ENCODE measurements around the gene DYNC2H1. TPM values are rescaled to one million over a fixed set of nuclear protein-coding genes. Genes with fewer than 3 reads are reported as not detected.

The DYNC2H1 gene
- total RNA-seq, 1 donor from 2014 or later = 61.1 TPM

- no peak overlapping the region for H3K27ac ChIP-seq
- DNase-seq (ENCODE audit: low spot score) = no peak
- Mint-ChIP-seq H3K9me3 (no peaks in the 10 kb centered on the region), H3K27me3 (ENCODE audit: insufficient read depth, low read depth) (peaks cover 2% of the 10 kb centered on the region), H3K27ac (no peak overlapping the region), H3K4me1 (peaks cover 17% of the 10 kb centered on the region), H3K36me3 (no peaks in the 10 kb centered on the region), H3K4me3 (no peak overlapping the region)
- H3F3A ChIP-seq (ENCODE audit: low read depth) = no peaks in the 10 kb centered on the region
- H3K4me1 ChIP-seq = no peaks in the 10 kb centered on the region
- H2AFZ ChIP-seq (replicated peaks) = no peak overlapping the region
- peaks cover 34% of the 10 kb centered on the region for H3K27me3 ChIP-seq
- H3K9ac ChIP-seq = no peak overlapping the region
- no peaks in the 10 kb centered on the region for H3K9me3 ChIP-seq (ENCODE audit: low read depth)
- no peaks in the 10 kb centered on the region for H3K36me3 ChIP-seq
- H3K79me2 ChIP-seq (ENCODE audit: low read depth) = no peaks in the 10 kb centered on the region
- H3K4me2 ChIP-seq = no peak overlapping the region
- TF ChIP-seq EZH2phosphoT487 (IDR thresholded peaks at IDR 0.05) = no peak
- H3K4me3 ChIP-seq = no peak overlapping the region
- no peaks in the 10 kb centered on the region for H4K20me1 ChIP-seq (ENCODE audit: low read depth)
Measured at GRCh38 chr11:103097279-103097678, 11.9 kb upstream of the DYNC2H1 start.

DNA sequence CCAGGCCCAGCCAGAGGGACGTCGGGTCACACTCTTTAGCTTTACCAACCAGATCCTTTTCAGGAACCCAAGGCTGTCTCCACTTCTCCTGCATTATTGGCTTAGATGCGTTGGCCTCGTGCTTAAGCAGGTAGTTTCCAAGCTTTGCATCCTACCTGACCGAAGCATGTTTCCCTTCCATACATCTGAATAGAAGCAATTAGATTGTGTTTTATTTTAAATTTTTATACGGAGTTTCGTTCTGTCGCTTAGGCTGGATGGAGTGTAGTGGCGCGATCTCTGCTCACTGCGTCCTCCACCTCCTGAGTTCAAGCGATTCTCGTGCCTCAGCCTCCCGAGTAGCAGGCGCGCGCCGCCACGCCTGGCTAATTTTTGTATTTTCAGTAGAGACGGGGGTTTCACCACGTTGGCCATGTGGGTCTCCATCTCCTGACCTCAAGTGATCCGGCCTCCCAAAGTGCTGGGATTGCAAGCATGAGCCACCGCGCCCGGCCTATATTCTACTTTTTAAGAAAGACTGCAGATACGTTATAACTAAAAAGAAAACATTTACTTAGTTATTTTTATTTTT, 677 bp downstream of the DYNC2H1 start:
- Mint-ChIP-seq H3K36me3 (peaks cover 9% of the 10 kb centered on the region), H3K27ac (peak overlapping the region; percentile 99), H3K4me1 (peaks cover 32% of the 10 kb centered on the region), H3K9me3 (no peaks in the 10 kb centered on the region), H3K4me3 (peak overlapping the region; percentile 98), H3K27me3 (ENCODE audit: insufficient read depth, low read depth) (peaks cover 2% of the 10 kb centered on the region)
- Histone ChIP-seq H3K9me3 (ENCODE audit: low read depth) (no peaks in the 10 kb centered on the region), H3K79me2 (ENCODE audit: low read depth) (peaks cover 45% of the 10 kb centered on the region), H3K9ac (peak overlapping the region; percentile 25), H3K27me3 (no peaks in the 10 kb centered on the region), H3K27ac (peak overlapping the region; percentile 15), H4K20me1 (ENCODE audit: low read depth) (no peaks in the 10 kb centered on the region), H3K4me3 (peak overlapping the region; percentile 77), H3K4me2 (peak overlapping the region; percentile 93), H3F3A (ENCODE audit: low read depth) (peaks cover 13% of the 10 kb centered on the region), H3K4me1 (peaks cover 17% of the 10 kb centered on the region), H3K36me3 (no peaks in the 10 kb centered on the region), H2AFZ (replicated peaks) (peak overlapping the region; percentile 97)
- peak; percentile 20 for DNase-seq (ENCODE audit: low spot score)
- TF ChIP-seq EZH2 (IDR thresholded peaks at IDR 0.05) (no peak), EZH2phosphoT487 (IDR thresholded peaks at IDR 0.05) (no peak)
- TF ChIP-seq, protein P1, sequence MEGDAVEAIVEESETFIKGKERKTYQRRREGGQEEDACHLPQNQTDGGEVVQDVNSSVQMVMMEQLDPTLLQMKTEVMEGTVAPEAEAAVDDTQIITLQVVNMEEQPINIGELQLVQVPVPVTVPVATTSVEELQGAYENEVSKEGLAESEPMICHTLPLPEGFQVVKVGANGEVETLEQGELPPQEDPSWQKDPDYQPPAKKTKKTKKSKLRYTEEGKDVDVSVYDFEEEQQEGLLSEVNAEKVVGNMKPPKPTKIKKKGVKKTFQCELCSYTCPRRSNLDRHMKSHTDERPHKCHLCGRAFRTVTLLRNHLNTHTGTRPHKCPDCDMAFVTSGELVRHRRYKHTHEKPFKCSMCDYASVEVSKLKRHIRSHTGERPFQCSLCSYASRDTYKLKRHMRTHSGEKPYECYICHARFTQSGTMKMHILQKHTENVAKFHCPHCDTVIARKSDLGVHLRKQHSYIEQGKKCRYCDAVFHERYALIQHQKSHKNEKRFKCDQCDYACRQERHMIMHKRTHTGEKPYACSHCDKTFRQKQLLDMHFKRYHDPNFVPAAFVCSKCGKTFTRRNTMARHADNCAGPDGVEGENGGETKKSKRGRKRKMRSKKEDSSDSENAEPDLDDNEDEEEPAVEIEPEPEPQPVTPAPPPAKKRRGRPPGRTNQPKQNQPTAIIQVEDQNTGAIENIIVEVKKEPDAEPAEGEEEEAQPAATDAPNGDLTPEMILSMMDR (IDR thresholded peaks at IDR 0.05) = no peak

GRCh38 chr11:103110391-103110790, 1.2 kb downstream of the DYNC2H1 start:
- Histone ChIP-seq H3K27ac (no peak overlapping the region), H3K27me3 (no peaks in the 10 kb centered on the region), H3K36me3 (no peaks in the 10 kb centered on the region), H3K9ac (no peak overlapping the region), H3K9me3 (ENCODE audit: low read depth) (no peaks in the 10 kb centered on the region), H4K20me1 (ENCODE audit: low read depth) (no peaks in the 10 kb centered on the region), H3K4me1 (peaks cover 17% of the 10 kb centered on the region), H3K4me3 (peak overlapping the region; percentile 77), H2AFZ (replicated peaks) (peak overlapping the region; percentile 97), H3K4me2 (peak overlapping the region; percentile 93), H3F3A (ENCODE audit: low read depth) (peaks cover 13% of the 10 kb centered on the region), H3K79me2 (ENCODE audit: low read depth) (peaks cover 45% of the 10 kb centered on the region)
- Mint-ChIP-seq H3K4me1 (peaks cover 32% of the 10 kb centered on the region), H3K27ac (no peak overlapping the region), H3K4me3 (peak overlapping the region; percentile 98), H3K36me3 (peaks cover 11% of the 10 kb centered on the region), H3K27me3 (ENCODE audit: insufficient read depth, low read depth) (peaks cover 2% of the 10 kb centered on the region), H3K9me3 (no peaks in the 10 kb centered on the region)
- no peak for DNase-seq (ENCODE audit: low spot score)
- TF ChIP-seq, protein P1 (IDR thresholded peaks at IDR 0.05) = peak; percentile 8
- no peak for TF ChIP-seq EZH2phosphoT487 (IDR thresholded peaks at IDR 0.05)

DNA sequence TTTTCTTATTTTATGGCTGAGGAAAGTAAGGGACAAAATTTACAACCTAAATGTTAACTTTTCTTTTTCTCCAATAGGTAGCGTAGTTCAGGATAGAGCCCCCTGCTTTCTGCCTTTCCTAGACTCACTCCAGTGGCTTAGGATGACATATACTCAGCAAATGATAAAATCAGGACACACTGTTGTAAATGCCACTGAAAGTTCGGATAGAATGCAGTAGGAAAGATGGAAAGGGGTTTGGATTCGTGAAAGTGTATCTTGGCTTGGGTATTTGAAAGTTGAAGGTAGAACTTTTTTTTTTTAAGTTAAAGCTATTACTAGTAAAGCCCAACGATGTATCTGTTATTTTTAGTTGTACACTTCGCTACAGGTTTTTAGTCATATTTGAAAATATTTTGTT, 2.2 kb downstream of the DYNC2H1 start:
- DNase-seq (ENCODE audit: low spot score) = no peak
- no peaks in the 10 kb centered on the region for H3K27me3 ChIP-seq
- Mint-ChIP-seq H3K9me3 (no peaks in the 10 kb centered on the region), H3K36me3 (peaks cover 11% of the 10 kb centered on the region), H3K27ac (no peak overlapping the region), H3K4me1 (peaks cover 32% of the 10 kb centered on the region), H3K4me3 (peak overlapping the region; percentile 98), H3K27me3 (ENCODE audit: insufficient read depth, low read depth) (peaks cover 2% of the 10 kb centered on the region)
- H3K4me2 ChIP-seq = peak overlapping the region; percentile 93
- no peak overlapping the region for H3K9ac ChIP-seq
- H3F3A ChIP-seq (ENCODE audit: low read depth) = peaks cover 13% of the 10 kb centered on the region
- H3K36me3 ChIP-seq = no peaks in the 10 kb centered on the region
- H4K20me1 ChIP-seq (ENCODE audit: low read depth) = no peaks in the 10 kb centered on the region
- TF ChIP-seq EZH2 (IDR thresholded peaks at IDR 0.05) (no peak), EZH2phosphoT487 (IDR thresholded peaks at IDR 0.05) (no peak)
- TF ChIP-seq, protein P1 (IDR thresholded peaks at IDR 0.05) = no peak
- H3K4me1 ChIP-seq = peaks cover 17% of the 10 kb centered on the region
- peak overlapping the region; percentile 77 for H3K4me3 ChIP-seq
- no peak overlapping the region for H3K27ac ChIP-seq
- no peaks in the 10 kb centered on the region for H3K9me3 ChIP-seq (ENCODE audit: low read depth)
- peaks cover 45% of the 10 kb centered on the region for H3K79me2 ChIP-seq (ENCODE audit: low read depth)
- no peak overlapping the region for H2AFZ ChIP-seq (replicated peaks)
